LHCN-M2 (cell line): Measurements from ENCODE around the gene CCDC188. TPM values are rescaled to one million over a fixed set of nuclear protein-coding genes. Genes with fewer than 3 reads are reported as not detected.
A peak's percentile ranks its signal among the peaks of the same experiment; 100 is the strongest.

Experiments
- DNase-seq: peaks from one replicate; pipeline ENCODE4 v3.0.0-alpha.2; 2012; ENCODE audit warnings: low read depth
- total RNA-seq: library from RNA; depleted of rRNA; stranded (reverse); fragments of >200 nt; gene quantifications from 2 replicates; pipeline ENCODE4 v1.2.3, GENCODE V29; 2014

CCDC188 gene
- total RNA-seq, 1 experiment from 2014 or later = 2.7 TPM

GRCh38 chr22:20149257-20150250, 1.3 kb downstream of the CCDC188 start:
- no peak for DNase-seq

- DNase-seq = no peak
Measured at GRCh38 chr22:20148414-20148813, 2.4 kb downstream of the CCDC188 start.

- no peak for DNase-seq
Measured at GRCh38 chr22:20147237-20147988, 3.4 kb downstream of the CCDC188 start.

GRCh38 chr22:20146777-20147176, 4.1 kb downstream of the CCDC188 start:
- no peak for DNase-seq

GRCh38 chr22:20145832-20146223, 5.0 kb downstream of the CCDC188 start:
- no peak for DNase-seq

GRCh38 chr22:20145206-20145831, 5.5 kb downstream of the CCDC188 start:
- DNase-seq = no peak

GRCh38 chr22:20143883-20144665, 6.8 kb downstream of the CCDC188 start:
- DNase-seq = no peak

DNA sequence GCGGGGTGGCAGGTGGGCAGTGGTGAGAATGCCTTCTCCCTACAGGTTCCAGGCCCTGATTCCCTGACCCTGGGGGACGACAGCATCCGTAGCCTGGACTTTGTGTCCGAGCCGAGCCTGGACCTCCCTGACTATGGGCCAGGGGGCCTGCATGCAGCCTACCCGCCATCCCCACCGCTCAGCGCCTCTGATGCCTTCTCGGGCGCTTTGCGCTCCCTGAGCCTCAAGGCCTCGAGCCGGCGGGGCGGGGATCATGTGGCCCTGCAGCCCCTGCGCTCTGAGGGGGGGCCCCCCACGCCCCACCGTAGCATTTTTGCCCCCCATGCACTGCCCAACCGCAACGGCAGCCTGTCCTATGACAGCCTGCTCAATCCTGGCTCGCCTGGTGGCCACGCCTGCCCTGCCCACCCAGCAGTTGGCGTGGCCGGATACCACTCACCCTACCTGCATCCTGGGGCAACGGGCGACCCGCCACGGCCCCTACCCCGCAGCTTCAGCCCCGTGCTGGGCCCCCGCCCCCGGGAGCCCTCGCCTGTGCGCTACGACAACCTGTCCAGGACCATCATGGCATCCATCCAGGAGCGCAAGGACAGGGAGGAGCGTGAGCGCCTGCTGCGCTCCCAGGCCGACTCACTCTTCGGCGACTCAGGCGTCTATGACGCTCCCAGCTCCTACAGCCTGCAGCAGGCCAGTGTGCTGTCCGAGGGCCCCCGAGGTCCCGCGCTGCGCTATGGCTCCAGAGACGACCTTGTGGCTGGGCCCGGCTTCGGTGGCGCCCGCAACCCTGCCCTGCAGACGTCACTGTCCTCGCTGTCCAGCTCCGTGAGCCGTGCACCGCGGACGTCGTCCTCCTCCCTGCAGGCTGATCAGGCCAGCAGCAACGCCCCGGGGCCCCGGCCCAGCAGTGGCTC, 7.9 kb downstream of the CCDC188 start:
- DNase-seq = no peak

DNA sequence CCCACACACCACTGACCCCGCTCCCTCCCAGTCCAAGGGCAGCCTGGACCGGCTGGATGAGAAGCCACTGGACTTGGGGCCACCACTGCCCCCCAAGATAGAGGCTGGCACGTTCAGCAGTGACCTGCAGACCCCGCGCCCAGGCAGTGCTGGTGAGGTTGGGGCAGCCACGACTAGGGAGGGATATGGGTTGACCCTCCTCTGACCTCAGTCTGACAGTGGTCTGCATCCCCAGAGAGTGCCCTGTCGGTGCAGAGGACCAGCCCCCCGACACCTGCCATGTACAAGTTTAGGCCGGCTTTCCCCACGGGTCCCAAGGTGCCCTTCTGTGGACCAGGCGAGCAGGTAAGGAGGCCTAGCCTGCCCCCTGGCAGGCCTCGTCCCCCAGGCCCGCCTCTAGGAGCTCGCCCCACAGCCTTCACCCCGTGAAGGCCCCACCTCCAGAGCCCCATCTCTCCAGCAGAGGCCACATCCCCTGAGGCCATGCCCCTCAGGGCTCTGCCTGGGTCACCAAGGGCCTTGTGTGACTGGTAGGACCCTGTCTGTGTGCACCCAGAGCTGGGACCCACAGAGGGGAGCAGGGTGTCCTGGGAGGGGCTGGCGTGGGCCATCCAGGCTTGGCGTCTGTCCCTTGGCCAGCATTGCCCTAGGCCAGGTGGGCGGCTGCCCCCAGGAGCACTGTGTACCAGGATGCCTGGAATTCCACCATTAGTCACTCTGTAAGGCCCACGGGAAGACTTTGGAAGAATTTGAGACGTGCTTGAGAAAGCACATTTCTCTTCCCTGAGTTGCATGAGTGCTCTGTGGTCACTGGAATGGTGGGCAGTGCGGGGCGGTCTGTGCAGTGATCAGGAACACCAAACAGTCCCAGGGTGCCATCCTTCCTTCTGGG, 9.4 kb downstream of the CCDC188 start:
- peak; percentile 82 for DNase-seq

DNA sequence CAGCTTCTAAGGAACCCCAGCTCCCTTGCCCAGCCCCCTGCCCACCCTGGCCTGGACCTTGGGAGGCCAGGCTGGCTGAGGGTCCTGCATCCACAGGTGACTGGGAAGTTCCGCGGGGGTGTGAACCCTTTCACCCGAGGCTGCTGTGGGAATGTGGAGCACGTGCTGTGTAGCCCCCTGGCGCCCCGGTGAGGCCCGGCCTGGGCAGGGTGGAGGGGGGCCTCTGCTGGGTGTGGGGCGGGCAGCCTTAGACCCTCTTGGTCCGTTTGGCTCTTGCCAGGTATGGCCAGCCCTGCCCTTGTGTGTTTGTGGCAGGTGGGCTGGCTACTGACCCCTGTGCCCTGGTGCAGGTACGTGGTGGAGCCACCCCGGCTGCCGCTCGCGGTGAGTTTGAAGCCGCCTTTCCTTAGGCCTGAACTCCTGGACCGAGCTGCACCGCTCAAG, 10.3 kb downstream of the CCDC188 start:
- DNase-seq = no peak

- no peak for DNase-seq
Measured at GRCh38 chr22:20140107-20140445, 10.8 kb downstream of the CCDC188 start.

DNA sequence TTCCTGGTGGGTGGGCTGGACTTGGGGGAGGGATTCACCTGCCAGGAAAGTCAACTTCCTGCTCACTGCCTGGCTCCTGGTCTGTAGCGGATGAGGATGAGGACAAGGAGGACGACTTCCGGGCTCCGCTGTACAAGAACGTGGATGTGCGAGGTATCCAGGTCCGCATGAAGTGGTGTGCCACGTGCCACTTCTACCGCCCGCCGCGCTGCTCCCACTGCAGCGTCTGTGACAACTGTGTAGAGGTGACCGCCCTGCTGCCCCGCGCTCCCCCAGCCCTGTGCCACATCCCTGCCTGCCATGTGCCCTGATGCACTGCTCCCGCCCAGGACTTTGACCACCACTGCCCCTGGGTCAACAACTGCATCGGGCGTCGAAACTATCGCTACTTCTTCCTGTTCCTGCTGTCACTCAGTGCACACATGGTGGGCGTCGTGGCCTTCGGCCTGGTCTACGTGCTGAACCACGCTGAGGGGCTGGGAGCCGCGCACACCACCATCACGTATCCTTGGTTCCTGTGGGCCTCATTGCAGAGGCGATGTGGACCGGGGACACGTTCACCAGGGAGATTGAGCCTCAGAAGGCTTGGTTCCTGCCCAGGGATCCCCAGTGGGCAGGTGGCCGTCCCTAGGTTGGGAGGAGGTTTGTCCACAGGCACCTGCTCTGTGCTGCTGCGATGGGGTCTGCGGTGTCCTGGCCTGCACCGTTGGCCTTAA, 11.3 kb downstream of the CCDC188 start:
- DNase-seq = no peak

DNA sequence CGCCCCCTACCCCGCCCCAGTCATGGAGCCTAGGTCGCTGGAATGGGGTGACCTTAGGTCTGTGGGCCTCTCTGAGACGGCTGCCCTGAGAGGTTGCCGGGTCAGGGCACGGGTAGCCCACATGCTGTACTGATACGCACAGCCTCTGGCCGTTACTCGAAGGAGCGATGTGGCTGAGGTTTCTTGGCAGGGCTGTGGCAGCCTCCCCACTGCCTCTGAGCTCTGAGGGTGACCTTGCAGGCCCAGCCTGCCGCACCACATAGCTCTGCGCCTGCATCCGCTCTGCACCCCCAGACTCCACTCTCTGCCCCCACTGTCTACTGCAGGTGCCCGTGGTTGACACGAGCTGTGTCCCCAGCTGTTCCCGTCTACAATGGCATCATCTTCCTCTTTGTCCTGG, 12.0 kb downstream of the CCDC188 start:
- DNase-seq = no peak

GRCh38 chr22:20138417-20138738, 12.5 kb downstream of the CCDC188 start:
- no peak for DNase-seq

DNA sequence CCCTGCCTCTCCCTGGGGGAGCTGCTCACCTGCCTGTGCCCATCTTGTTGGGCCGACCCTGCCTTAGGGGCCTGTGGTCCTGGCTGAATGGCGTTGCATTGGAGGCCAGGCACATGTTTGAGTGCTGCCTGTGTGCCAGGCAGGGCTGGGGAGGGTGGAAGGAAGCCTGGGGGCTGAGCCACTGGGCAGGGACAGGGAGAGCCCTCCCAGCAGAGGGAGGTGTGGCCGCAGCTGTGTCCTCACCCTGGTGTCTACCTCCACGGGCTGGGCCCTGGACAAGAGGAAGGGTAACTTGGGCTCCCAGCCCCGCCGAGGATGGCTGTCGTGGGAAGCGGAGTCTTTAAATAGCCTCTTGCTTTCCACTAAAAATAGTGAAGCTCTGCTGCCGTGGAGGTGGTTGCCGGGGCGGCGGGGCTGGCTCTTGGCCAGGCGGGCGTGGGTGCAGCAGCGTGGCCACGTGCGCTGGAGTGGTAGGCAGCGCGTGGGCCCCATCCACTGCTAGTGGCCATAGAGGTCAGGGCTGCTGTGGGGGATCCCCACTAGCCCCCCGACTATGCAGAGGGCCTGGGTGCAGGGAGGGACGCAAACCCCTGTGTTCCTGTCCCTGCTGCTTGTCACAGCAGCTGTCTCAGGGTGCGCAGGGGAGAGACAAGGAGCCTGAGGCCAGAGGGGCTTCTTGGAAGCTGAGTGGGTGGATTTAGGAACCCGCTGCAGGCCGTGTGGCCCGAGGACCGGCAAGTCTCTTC, 13.0 kb downstream of the CCDC188 start:
- peak; percentile 22 for DNase-seq

DNA sequence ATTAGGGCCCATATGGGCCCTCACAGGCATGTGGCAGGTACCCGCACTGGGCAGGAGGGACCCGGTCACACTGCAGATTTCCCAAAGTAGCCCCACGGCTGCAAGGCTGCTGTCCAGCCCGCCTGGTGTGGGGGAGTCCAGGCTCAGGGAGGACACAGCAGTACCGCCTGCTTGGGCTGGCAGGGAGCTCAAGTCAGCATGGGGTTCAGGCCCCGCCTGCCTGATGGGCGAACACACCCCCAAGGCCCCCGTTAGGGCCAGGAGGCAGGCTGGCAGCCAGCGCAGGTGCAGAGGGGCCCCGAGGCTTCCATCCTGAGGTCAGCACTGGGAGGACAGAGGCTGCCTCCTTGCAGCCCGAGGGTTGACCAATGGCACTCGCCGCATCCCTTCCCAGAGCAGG, 13.7 kb downstream of the CCDC188 start:
- no peak for DNase-seq

DNA sequence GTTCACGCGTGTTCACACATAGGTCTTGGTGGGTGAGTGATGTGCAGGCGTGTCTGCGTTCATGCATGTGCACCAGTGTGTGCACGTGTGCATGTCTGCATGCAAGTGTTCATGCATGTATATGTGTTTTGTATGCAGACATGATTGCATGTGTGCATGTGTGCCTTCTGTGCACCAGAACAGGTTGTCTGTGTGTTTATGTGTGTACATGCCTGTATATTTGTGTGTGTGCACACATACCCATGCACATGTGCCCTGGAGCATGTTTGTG, 14.3 kb downstream of the CCDC188 start:
- no peak for DNase-seq
